Stomach smooth muscle (tissue), 2 donors: Measurements from ENCODE around the gene TLE7.

Experiments used
- H3K27ac ChIP-seq: one replicate; pipeline ENCODE4 v1.7.0; 2013; ENCODE audit warnings: mild to moderate bottlenecking, low read length, inconsistent platforms
- H3K27me3 ChIP-seq, 2 donors: one replicate each; pipeline ENCODE4 v1.7.0; 2013; ENCODE audit warnings: low read length in 2 of 2; ENCODE audit not compliant: insufficient read depth in 2 of 2, control insufficient read depth in 1 of 2
- H3K36me3 ChIP-seq, 2 donors: one replicate each; pipeline ENCODE4 v1.7.0; 2013; ENCODE audit warnings: low read length in 2 of 2; ENCODE audit not compliant: control insufficient read depth in 2 of 2, insufficient read depth in 2 of 2
- H3K4me1 ChIP-seq: one replicate; pipeline ENCODE4 v1.7.0; 2013; ENCODE audit warnings: low read length; ENCODE audit not compliant: control insufficient read depth, insufficient read depth
- H3K4me3 ChIP-seq, 2 donors: one replicate each; pipeline ENCODE4 v1.7.0; 2013; ENCODE audit warnings: low read length in 2 of 2
- H3K9ac ChIP-seq, 2 donors: one replicate each; pipeline ENCODE4 v1.7.0; 2013; ENCODE audit warnings: low read length in 2 of 2, mild to moderate bottlenecking in 1 of 2
- H3K9me3 ChIP-seq, 2 donors: one replicate each; pipeline ENCODE4 v1.7.0; 2013; ENCODE audit warnings: low read length in 2 of 2; ENCODE audit not compliant: control insufficient read depth in 2 of 2
- donor health status: healthy.
- donor health status: Pancreatic carcinoma.

The TLE7 gene

GRCh38 chr16:71472931-71473330 lies 31.1 kb upstream of the TLE7 start:
- peaks cover 28 to 33% of the 10 kb centered on the region in 2 donors for H3K36me3 ChIP-seq

GRCh38 chr16:71472051-71472450 lies 30.2 kb upstream of the TLE7 start:
- Histone ChIP-seq H3K9me3 (no peaks in the 10 kb centered on the region), H3K27me3 (no peaks in the 10 kb centered on the region), H3K36me3 (peaks cover 25 to 29% of the 10 kb centered on the region in 2 donors), H3K4me1 (no peaks in the 10 kb centered on the region), H3K27ac (no peak overlapping the region), H3K4me3 (no peak overlapping the region), H3K9ac (no peak overlapping the region)

More at GRCh38 chr16:71472931-71473330, 31.1 kb upstream of the TLE7 start:
- no peak overlapping the region for H3K9ac ChIP-seq
- no peaks in the 10 kb centered on the region for H3K4me1 ChIP-seq
- no peak overlapping the region for H3K27ac ChIP-seq
- no peaks in the 10 kb centered on the region for H3K27me3 ChIP-seq
- H3K9me3 ChIP-seq = no peaks in the 10 kb centered on the region
- H3K4me3 ChIP-seq = no peak overlapping the region

GRCh38 chr16:71467810-71468209 lies 26.0 kb upstream of the TLE7 start:
- Histone ChIP-seq H3K36me3 (peaks cover 4 to 5% of the 10 kb centered on the region in 2 donors), H3K4me1 (no peaks in the 10 kb centered on the region)

GRCh38 chr16:71464231-71464630 lies 22.4 kb upstream of the TLE7 start:
- H3K27me3 ChIP-seq = no peaks in the 10 kb centered on the region
- H3K4me3 ChIP-seq = no peak overlapping the region
- no peak overlapping the region for H3K9ac ChIP-seq
- no peaks in the 10 kb centered on the region for H3K9me3 ChIP-seq
- peaks cover 5% of the 10 kb centered on the region for H3K4me1 ChIP-seq
- no peaks in the 10 kb centered on the region for H3K36me3 ChIP-seq
- H3K27ac ChIP-seq = no peak overlapping the region

More at GRCh38 chr16:71467810-71468209, 26.0 kb upstream of the TLE7 start:
- Histone ChIP-seq H3K9me3 (no peaks in the 10 kb centered on the region), H3K27me3 (no peaks in the 10 kb centered on the region), H3K4me3 (no peak overlapping the region), H3K9ac (no peak overlapping the region), H3K27ac (no peak overlapping the region)

GRCh38 chr16:71461686-71462648 lies 20.1 kb upstream of the TLE7 start, which contains the start of gene ZNF23:
Gene ZNF23, minus strand, starts transcription at chr16:71462247. Its CDS starts 5,451 bp downstream, at chr16:71456796.
- no peaks in the 10 kb centered on the region for H3K36me3 ChIP-seq
- peak within 1 kb of the TSS; percentile 95 to 99 for H3K4me3 ChIP-seq
- H3K27me3 ChIP-seq = no peaks in the 10 kb centered on the region
- peak within 1 kb of the TSS; percentile 87 for H3K27ac ChIP-seq
- H3K4me1 ChIP-seq = peaks cover 5% of the 10 kb centered on the region
- no peaks in the 10 kb centered on the region for H3K9me3 ChIP-seq
- peak within 1 kb of the TSS; percentile 88 to 93 for H3K9ac ChIP-seq

- Histone ChIP-seq H3K27me3 (no peaks in the 10 kb centered on the region), H3K9me3 (no peaks in the 10 kb centered on the region), H3K27ac (no peak overlapping the region), H3K4me3 (peak overlapping the region; percentile 28 to 99), H3K9ac (no peak overlapping the region), H3K36me3 (peaks cover 6 to 9% of the 10 kb centered on the region in 2 donors), H3K4me1 (peaks cover 5% of the 10 kb centered on the region)
These were observed 19.1 kb upstream of the TLE7 start for GRCh38 chr16:71460941-71461340.

GRCh38 chr16:71460236-71460635 lies 18.4 kb upstream of the TLE7 start:
- H3K27ac ChIP-seq = no peak overlapping the region
- peaks cover 11 to 15% of the 10 kb centered on the region in 2 donors for H3K36me3 ChIP-seq
- no peak overlapping the region for H3K4me3 ChIP-seq
- H3K27me3 ChIP-seq = no peaks in the 10 kb centered on the region
- H3K9me3 ChIP-seq = no peaks in the 10 kb centered on the region
- H3K4me1 ChIP-seq = peaks cover 5% of the 10 kb centered on the region
- H3K9ac ChIP-seq = no peak overlapping the region

- Histone ChIP-seq H3K27me3 (no peaks in the 10 kb centered on the region), H3K4me3 (no peak overlapping the region), H3K9me3 (no peaks in the 10 kb centered on the region), H3K9ac (no peak overlapping the region), H3K36me3 (peaks cover 17 to 21% of the 10 kb centered on the region in 2 donors), H3K27ac (no peak overlapping the region), H3K4me1 (peaks cover 5% of the 10 kb centered on the region)
These were observed 17.7 kb upstream of the TLE7 start for GRCh38 chr16:71459510-71459909.

- peaks cover 44 to 48% of the 10 kb centered on the region in 2 donors for H3K36me3 ChIP-seq
- no peaks in the 10 kb centered on the region for H3K27me3 ChIP-seq
- H3K9me3 ChIP-seq = peaks cover 10 to 11% of the 10 kb centered on the region in 2 donors
- H3K27ac ChIP-seq = no peak overlapping the region
- H3K9ac ChIP-seq = no peak overlapping the region
- no peak overlapping the region for H3K4me3 ChIP-seq
- peaks cover 4% of the 10 kb centered on the region for H3K4me1 ChIP-seq
These were observed 14.9 kb upstream of the TLE7 start for GRCh38 chr16:71456801-71457200.

GRCh38 chr16:71453036-71453435 lies 11.2 kb upstream of the TLE7 start:
- Histone ChIP-seq H3K27ac (no peak overlapping the region), H3K4me1 (no peaks in the 10 kb centered on the region), H3K9ac (no peak overlapping the region), H3K36me3 (peaks cover 81 to 82% of the 10 kb centered on the region in 2 donors), H3K9me3 (peaks cover 37 to 43% of the 10 kb centered on the region in 2 donors), H3K4me3 (no peak overlapping the region), H3K27me3 (no peaks in the 10 kb centered on the region)

- H3K36me3 ChIP-seq = peaks cover 56 to 62% of the 10 kb centered on the region in 2 donors
- H3K4me3 ChIP-seq = peak overlapping the region in 1 of 2 donors; percentile 59
- no peak overlapping the region for H3K9ac ChIP-seq
- peaks cover 48 to 64% of the 10 kb centered on the region in 2 donors for H3K9me3 ChIP-seq
- no peaks in the 10 kb centered on the region for H3K4me1 ChIP-seq
- no peak overlapping the region for H3K27ac ChIP-seq
- no peaks in the 10 kb centered on the region for H3K27me3 ChIP-seq
These were observed 7.2 kb upstream of the TLE7 start for GRCh38 chr16:71449020-71449419.
